Panc1 (cell line): ENCODE data around the gene ELAVL1.

Experiments
- CTCF ChIP-seq: fragments of 450-650 bp; IDR thresholded peaks from 2 replicates; pipeline ENCODE4 v1.5.1; 2017; ENCODE audit warnings: mild to moderate bottlenecking
- POLR2AphosphoS5 ChIP-seq: IDR thresholded peaks from 2 replicates; pipeline ENCODE4 v1.6.1; 2012; ENCODE audit warnings: mild to moderate bottlenecking, low read depth, low read length, moderate library complexity
- REST ChIP-seq, 2 experiments: IDR thresholded peaks; 2 replicates each; pipeline ENCODE4 v1.6.1; 2011 to 2012; ENCODE audit warnings: low read depth in 2 of 2, control low read depth in 1 of 2, low read length in 1 of 2, mild to moderate bottlenecking in 1 of 2, moderate library complexity in 1 of 2; ENCODE audit not compliant: insufficient read depth in 1 of 2
- SIN3A ChIP-seq: IDR thresholded peaks from 2 replicates; pipeline ENCODE4 v1.6.1; 2012; ENCODE audit warnings: low read depth, mild to moderate bottlenecking, low read length, moderate library complexity, borderline replicate concordance; ENCODE audit not compliant: insufficient read depth

- TF ChIP-seq POLR2AphosphoS5 = no peak
- TF ChIP-seq CTCF = no peak
- no peak for TF ChIP-seq REST (IDR thresholded peaks at IDR 0.05; ENCODE audit: insufficient read depth in 1 of 2, low read depth in 2 of 2, low read length in 1 of 2)
- TF ChIP-seq SIN3A = no peak
These were observed 52.4 kb downstream of the ELAVL1 start for GRCh38 chr19:7953060-7953459.
